HFF-Myc (cell line): ENCODE measurements around the gene RBM23.

Experiments
- DNase-seq: peaks from one replicate; pipeline ENCODE4 v3.0.0-alpha.2; 2011; ENCODE audit warnings: low read depth; ENCODE audit errors: extremely low read depth
- H3K4me3 ChIP-seq: replicated peaks from 2 replicates; pipeline ENCODE4 v1.5.1; 2011; ENCODE audit warnings: low read depth, mild to moderate bottlenecking, control low read depth, low read length
- CTCF ChIP-seq: IDR thresholded peaks from 2 replicates; pipeline ENCODE4 v1.5.1; 2012; ENCODE audit warnings: mild to moderate bottlenecking, low read depth, low read length, control low read depth; ENCODE audit errors: missing control alignments

The RBM23 gene

DNA sequence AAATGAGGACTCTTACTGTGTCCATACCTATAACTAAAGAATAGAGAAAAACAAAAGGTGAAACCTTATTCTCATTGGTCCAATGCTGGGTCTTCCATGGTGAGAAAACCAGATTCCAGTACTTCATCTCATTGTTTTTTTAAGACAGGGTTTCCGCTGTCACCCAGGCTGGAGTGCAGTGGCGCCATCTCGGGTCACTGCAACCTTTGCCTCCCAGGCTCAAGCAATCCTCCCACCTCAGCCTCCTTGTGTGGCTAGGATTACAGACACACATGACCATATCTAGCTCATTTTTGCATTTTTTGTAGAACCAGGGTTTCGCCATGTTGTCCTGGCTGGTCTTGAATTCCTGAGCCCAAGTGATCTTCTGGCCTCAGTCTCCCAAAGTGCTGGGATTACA is 13.3 kb downstream of the RBM23 start:
- no peak for DNase-seq
- H3K4me3 ChIP-seq: no peak overlapping the region
- no peak for TF ChIP-seq CTCF

GRCh38 chr14:22903742-22904087 is 15.2 kb downstream of the RBM23 start:
- no peak overlapping the region for H3K4me3 ChIP-seq
- no peak for TF ChIP-seq CTCF
- no peak for DNase-seq

DNA sequence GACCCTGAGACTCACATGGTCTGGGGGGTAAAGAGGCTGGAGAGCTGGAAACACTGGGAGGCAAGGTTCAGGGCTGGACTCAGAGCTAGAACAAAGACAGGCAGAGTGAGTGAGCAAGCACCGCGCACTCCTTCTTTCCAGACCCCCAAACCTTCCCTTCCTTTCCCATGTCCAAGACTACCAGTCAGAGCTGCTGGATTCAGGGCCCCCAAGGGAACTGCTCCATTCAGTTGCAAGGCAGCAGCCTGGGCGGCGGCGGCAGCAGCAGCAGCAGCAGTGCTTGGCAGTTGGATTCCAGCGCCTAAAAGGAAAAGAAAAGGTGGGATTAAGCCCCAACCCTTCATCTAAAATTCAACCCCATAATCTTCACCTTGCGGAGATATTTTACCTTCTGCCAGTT is 17.1 kb downstream of the RBM23 start:
- DNase-seq: no peak
- no peak for TF ChIP-seq CTCF

DNA sequence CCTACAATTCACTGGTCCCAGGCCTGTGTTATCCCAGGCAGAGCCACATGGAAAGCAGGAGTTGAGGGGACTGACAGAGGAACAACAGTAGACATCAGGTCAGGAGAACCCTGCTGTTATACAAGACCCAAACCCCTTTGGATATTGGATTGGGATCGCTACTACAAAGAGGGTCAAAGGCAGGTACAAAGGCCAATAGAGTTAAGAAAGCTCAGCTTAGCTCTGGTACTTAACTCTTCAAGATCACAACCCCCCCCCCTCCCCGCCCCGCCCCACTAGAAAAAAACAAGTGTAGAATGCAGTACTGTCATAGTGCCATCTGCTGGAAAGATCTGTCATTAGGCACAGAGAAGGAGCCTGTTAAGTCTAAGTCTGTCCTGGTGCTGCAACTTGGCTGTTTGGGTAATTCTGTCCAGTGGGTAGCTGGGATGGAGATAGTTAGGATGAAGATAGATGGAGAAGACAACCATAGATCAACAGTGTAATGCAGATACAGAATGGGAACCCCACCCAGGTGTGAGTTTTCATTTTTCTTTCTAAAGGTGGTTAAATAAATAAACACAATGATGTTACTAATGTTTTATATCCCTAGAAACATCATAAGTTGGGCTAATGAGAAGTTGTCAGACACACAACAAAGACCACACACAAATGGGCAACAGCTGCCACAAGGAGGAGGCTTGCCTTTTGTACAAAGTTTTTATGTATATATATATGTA is 18.7 kb downstream of the RBM23 start:
- H3K4me3 ChIP-seq: no peak overlapping the region
- DNase-seq: peak; percentile 52
- peak; percentile 63 for TF ChIP-seq CTCF

More for the DNA sequence above, 17.1 kb downstream of the RBM23 start:
- no peak overlapping the region for H3K4me3 ChIP-seq

GRCh38 chr14:22898302-22899090 is 20.5 kb downstream of the RBM23 start:
- no peak for DNase-seq
- no peak overlapping the region for H3K4me3 ChIP-seq
- no peak for TF ChIP-seq CTCF

GRCh38 chr14:22897357-22897756 is 21.6 kb downstream of the RBM23 start:
- no peak for TF ChIP-seq CTCF
- H3K4me3 ChIP-seq: no peak overlapping the region
- no peak for DNase-seq
